HG03565 (cell line): Measurements from ENCODE around the gene IDUA.
"Not testable (repeated sequence)": the region's sequence is repeated elsewhere in the genome, so short reads cannot be mapped to it uniquely, and the experiment has no call there.

Experiments
- ATAC-seq: cut with Tn5 transposase; IDR thresholded peaks from one replicate; pipeline ENCODE4 v1.9.1; 2021; ENCODE audit warnings: mild to moderate bottlenecking, moderate library complexity; ENCODE audit not compliant: unreplicated experiment

Gene IDUA

DNA sequence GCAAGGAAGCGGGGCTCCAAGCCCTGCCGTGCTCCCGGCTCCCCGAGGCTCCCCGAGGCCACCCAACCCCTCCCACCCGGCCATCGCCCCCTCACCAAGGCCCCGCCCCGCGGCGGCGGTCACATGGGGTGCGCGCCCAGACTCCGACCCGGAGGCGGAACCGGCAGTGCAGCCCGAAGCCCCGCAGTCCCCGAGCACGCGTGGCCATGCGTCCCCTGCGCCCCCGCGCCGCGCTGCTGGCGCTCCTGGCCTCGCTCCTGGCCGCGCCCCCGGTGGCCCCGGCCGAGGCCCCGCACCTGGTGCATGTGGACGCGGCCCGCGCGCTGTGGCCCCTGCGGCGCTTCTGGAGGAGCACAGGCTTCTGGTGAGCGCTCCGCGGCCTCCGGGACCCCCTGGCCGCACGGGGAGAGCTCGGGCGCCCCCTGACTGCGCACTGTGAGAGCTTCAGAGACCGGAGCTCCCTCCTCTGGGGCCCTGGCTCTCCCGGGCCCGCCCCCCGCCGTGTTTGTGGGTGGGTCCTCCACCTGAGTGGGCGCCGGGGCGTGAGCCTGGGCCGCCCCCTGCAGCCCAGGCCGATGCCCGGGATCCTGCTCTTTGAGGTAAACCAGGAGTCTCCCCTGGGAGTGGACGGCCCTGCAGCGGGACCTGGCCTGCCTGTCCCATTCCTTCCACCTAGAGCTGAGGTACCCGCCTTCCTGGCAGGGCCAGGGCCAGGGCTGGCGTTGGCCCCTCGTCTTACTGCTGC is at the start of gene IDUA:
IDUA (plus strand) TSS at position 166 of the 745 bp plus-strand sequence; CDS start at position 207, 41 bp downstream.
- ATAC-seq = peak; percentile 64

- not testable (repeated sequence) for ATAC-seq
These were observed 47.3 kb upstream of the IDUA start for GRCh38 chr4:939508-939907.

- ATAC-seq = no peak
These were observed 41.4 kb upstream of the IDUA start for GRCh38 chr4:945274-946102.

GRCh38 chr4:946103-946450 is 40.8 kb upstream of the IDUA start:
- ATAC-seq = no peak

- no peak for ATAC-seq
These were observed 40.0 kb upstream of the IDUA start for GRCh38 chr4:946517-947471.

DNA sequence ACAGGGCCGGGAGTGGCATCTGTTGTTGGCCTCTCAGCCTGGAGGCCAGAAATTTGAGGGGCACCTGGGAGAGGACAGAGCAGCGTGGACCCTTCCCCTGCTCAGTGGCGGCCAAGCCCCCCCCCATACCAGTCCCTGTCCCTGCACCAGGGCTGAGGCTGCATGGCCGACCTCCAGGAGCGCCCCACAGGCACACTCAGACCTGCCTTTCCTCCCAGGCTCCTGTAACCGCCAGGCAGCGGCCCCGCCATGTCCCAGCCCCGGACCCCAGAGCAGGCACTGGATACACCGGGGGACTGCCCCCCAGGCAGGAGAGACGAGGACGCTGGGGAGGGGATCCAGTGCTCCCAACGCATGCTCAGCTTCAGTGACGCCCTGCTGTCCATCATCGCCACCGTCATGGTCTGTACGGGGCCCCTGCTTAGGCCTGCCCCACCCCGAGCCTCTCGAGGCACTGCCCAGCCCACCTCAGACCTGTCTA is 39.3 kb upstream of the IDUA start:
- no peak for ATAC-seq

DNA sequence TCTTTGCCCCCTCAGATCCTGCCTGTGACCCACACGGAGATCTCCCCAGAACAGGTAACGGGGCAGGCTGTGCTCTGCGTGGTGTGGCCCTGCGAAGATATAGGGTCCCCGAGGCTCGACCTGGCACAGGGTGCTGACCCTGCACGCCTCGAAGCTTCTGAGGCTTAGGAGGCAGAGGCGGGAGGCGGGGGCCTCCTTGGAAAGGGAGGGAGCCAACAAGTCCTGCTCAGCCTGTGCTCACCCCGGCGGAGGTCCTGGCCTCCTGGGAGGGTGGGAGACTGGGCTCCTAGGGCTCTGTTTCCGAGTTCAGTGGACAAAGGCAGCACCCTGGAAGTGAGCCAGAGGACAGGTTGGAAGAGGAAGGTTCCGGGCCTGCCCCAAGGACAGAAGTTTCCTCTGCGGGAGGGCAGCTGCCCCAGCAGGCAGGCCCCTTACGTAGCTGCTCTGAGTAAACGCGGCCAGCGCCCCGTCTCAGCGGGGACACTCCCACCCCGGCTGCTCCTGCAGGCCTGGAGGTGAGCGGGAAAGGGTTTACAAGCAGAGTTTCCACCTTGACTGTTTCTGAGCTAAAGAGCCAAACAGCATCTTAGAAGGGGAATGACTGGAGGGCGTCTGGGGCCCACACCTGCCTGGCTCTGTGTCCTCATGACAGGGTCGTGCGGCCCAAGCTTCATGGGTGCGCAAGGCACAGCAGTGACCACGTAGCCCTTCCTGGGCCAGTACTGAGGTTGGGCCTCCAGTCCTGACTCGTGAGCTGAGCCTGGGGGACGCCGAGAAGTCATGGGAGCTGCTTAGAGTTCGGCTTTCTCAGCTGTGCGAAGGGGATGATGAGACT is 38.5 kb upstream of the IDUA start:
- ATAC-seq = no peak

DNA sequence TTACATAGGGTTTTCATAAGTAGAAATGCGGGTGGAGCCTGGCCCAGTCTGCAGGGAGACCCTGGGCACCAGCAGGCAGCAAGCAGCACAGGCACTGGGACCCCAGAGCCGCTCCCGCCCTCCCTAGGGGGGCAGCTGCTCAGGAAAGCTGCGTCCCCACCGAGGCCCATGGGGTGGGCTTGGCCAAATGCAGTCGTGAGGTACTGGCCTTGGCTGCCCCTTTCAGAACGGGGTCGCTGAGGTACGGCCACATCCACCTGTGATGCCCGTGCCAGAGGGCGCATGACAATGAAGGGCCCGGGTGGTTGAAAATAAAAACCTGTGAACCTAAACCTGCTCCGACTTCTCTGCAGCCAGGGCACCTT is 37.9 kb upstream of the IDUA start:
- ATAC-seq = no peak

DNA sequence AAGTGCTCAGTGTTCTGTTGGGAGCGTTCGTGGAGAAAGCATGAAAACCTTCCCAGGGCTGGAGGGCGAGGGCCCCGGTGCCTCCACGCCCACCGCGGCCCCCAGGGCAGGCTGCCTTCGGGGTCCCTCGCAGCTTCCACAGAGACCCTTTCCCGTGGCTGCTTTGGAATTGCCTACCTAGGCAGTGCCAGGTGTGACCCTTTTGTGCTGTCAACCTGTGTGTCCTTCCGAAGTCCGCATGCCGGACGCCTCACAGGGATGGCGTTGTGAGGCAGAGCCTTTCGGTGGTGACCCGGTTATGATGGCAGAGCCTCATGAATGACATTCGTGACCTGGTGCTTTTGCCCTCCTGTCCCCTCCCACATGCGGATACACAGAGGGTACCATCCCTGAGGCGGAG is 37.2 kb upstream of the IDUA start:
- no peak for ATAC-seq

- ATAC-seq = no peak
These were observed 36.5 kb upstream of the IDUA start for GRCh38 chr4:950136-951020.

GRCh38 chr4:951186-951585 is 35.7 kb upstream of the IDUA start:
- ATAC-seq = no peak

GRCh38 chr4:951594-952468 is 35.0 kb upstream of the IDUA start:
- no peak for ATAC-seq

GRCh38 chr4:952881-953573 is 33.8 kb upstream of the IDUA start:
- no peak for ATAC-seq

DNA sequence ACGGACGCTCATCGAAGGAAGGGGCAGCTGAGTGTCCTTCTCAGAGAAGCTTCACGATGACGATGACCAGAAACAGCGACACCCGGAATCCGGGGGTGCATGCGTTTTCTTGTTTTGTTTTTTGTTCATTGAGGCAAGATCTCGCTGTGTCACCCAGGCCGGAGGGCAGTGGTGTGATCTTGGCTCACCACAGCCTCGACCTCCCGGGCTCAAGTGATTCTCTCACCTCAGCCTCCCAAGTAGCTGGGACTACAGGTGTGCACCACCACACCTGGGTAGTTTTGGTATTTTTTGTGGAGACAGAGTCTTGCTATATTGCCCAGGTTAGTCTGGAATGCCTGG is 33.3 kb upstream of the IDUA start:
- ATAC-seq = no peak

- ATAC-seq = no peak
These were observed 32.4 kb upstream of the IDUA start for GRCh38 chr4:954211-955020.

DNA sequence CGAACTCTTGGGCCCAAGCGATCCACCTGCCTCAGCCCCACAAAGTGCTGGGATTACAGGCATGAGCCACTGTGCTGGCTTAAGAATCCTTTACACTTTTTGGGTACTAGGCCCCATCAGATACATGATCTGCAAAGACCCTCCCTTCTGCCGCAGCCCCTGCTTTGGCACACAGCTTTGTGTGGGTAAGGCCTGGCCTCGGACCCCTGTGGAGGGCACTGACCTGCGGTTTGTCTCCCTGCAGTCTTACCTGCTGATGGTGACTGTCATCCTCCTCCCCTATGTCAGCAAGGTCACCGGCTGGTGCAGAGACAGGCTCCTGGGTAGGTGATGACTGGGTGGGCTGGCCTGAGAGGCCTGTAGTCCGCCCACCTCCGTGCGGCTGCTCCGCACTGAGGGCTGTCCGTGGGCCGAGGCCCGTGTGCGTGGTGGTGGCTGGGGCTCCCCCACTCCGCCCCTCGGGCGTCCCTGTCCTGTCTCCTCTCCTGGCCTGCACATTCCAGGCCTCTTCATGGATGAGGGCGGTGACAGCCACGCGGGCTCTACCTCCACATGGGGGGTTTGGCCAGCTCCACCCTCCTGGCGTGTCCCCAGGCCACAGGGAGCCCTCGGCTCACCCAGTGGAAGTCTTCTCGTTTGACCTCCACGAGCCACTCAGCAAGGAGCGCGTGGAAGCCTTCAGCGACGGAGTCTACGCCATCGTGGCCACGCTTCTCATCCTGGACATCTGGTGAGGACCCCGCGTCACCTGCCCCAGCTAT is 31.5 kb upstream of the IDUA start:
- no peak for ATAC-seq
